Osteoblast (primary cell): ENCODE data around the gene TNS4. TPM values are rescaled to one million over a fixed set of nuclear protein-coding genes. Genes with fewer than 3 reads are reported as not detected.

Source experiments
- DNase-seq: peaks from one replicate; pipeline ENCODE4 v3.0.0; 2011; ENCODE audit warnings: low spot score, mixed read lengths; ENCODE audit not compliant: insufficient read length; ENCODE audit errors: missing footprints
- H2AFZ ChIP-seq: 2 replicates; pipeline ENCODE4 v1.6.0; 2011; ENCODE audit warnings: mild to moderate bottlenecking, low read length
- H3K27ac ChIP-seq: 2 replicates; pipeline ENCODE4 v1.5.1; 2011; ENCODE audit warnings: mild to moderate bottlenecking, low read depth, low read length, moderate library complexity
- H3K27me3 ChIP-seq: 2 replicates; pipeline ENCODE4 v1.6.0; 2012; ENCODE audit warnings: mild to moderate bottlenecking, control low read depth, inconsistent platforms, low read length, moderate library complexity; ENCODE audit not compliant: insufficient read depth
- H3K36me3 ChIP-seq: 2 replicates; pipeline ENCODE4 v1.5.1; 2011; ENCODE audit warnings: mild to moderate bottlenecking, low read length, control low read depth, moderate library complexity; ENCODE audit not compliant: insufficient read depth
- H3K4me1 ChIP-seq: 2 replicates; pipeline ENCODE4 v1.5.1; 2011; ENCODE audit warnings: mild to moderate bottlenecking, low read length, control low read depth, moderate library complexity; ENCODE audit not compliant: insufficient read depth
- H3K4me2 ChIP-seq: 2 replicates; pipeline ENCODE4 v1.6.0; 2011; ENCODE audit warnings: mild to moderate bottlenecking, low read length; ENCODE audit not compliant: insufficient read depth
- H3K4me3 ChIP-seq: fragments of 200-600 bp; sonication (generic); 3 replicates; pipeline ENCODE4 v1.5.1; 2012; ENCODE audit warnings: mild to moderate bottlenecking, low read length, inconsistent platforms; ENCODE audit not compliant: insufficient read depth
- H3K79me2 ChIP-seq: 2 replicates; pipeline ENCODE4 v1.6.0; 2012; ENCODE audit warnings: mild to moderate bottlenecking, low read length, control low read depth, inconsistent platforms; ENCODE audit not compliant: insufficient read depth
- H3K9me3 ChIP-seq: 2 replicates; pipeline ENCODE4 v1.5.1; 2011; ENCODE audit warnings: low read depth, low read length, control low read depth
- H4K20me1 ChIP-seq: 2 replicates; pipeline ENCODE4 v1.6.0; 2012; ENCODE audit warnings: mild to moderate bottlenecking, low read length, control low read depth; ENCODE audit not compliant: insufficient read depth
- total RNA-seq: library from RNA; depleted of rRNA; stranded (reverse); fragments of >200 nt; gene quantifications from 2 replicates; pipeline ENCODE4 v1.2.3, GENCODE V29; 2012
- TF ChIP-seq, protein P1 (sequence below): IDR thresholded peaks from 2 replicates; pipeline ENCODE4 v1.5.1; 2011; ENCODE audit warnings: mild to moderate bottlenecking, low read depth, low read length, moderate library complexity; ENCODE audit errors: extremely low read depth

The TNS4 gene
- total RNA-seq, 1 donor = under 0.01 TPM

DNA sequence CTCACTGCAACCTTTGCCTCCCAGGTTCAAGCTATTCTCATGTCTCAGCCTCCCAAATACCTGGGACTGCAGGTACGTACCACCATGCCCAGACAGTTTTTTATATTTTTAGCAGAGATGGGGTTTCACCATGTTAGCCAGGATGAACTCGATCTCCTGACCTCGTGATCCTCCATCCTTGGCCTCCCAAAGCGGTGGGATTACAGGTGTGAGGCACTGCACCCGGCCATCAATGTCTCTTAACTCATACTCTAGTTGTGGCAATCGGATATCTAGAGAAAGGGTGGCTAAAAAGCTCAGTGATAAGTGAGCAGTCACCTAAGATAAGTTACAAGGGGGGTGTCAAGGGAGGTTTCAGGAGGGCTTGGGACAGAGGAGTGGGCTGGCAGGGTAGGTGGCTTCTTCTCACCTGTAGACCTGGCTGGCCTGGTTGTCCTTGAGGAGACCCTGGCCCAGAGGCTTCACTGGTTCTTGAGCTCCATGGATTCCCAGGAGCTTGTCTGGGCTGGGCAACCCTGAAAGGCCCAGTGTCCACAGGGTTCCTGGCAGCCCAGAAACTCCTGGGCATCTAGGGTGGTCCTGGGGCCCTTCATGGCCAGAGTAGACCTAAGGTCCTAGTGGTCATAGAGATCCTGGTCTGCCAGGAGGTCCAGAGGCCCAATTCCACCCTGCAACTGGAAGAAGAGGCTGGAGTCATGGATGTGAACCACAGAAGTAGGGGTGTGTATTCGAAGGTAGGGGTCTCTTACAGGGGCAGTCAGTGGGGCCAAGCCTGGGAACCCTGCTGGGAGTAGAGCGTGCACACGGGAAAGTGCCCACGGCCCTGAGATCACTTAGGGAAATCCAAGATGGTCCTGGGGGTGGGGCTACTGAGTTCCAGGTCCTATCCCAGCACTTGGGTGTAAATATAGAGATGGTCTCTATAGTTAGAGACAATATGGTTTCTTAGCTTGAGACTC lies 70.9 kb downstream of the TNS4 start:
- Histone ChIP-seq H2AFZ (no peak overlapping the region), H3K4me2 (no peak overlapping the region), H3K79me2 (no peaks in the 10 kb centered on the region), H3K4me3 (no peak overlapping the region), H3K27ac (no peak overlapping the region), H3K36me3 (no peaks in the 10 kb centered on the region), H3K4me1 (peaks cover 9% of the 10 kb centered on the region), H4K20me1 (no peaks in the 10 kb centered on the region), H3K9me3 (no peaks in the 10 kb centered on the region), H3K27me3 (no peaks in the 10 kb centered on the region)
- no peak for DNase-seq
- TF ChIP-seq, protein P1, sequence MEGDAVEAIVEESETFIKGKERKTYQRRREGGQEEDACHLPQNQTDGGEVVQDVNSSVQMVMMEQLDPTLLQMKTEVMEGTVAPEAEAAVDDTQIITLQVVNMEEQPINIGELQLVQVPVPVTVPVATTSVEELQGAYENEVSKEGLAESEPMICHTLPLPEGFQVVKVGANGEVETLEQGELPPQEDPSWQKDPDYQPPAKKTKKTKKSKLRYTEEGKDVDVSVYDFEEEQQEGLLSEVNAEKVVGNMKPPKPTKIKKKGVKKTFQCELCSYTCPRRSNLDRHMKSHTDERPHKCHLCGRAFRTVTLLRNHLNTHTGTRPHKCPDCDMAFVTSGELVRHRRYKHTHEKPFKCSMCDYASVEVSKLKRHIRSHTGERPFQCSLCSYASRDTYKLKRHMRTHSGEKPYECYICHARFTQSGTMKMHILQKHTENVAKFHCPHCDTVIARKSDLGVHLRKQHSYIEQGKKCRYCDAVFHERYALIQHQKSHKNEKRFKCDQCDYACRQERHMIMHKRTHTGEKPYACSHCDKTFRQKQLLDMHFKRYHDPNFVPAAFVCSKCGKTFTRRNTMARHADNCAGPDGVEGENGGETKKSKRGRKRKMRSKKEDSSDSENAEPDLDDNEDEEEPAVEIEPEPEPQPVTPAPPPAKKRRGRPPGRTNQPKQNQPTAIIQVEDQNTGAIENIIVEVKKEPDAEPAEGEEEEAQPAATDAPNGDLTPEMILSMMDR = no peak

GRCh38 chr17:40427002-40427491 lies 74.4 kb downstream of the TNS4 start:
- H3K4me1 ChIP-seq = no peaks in the 10 kb centered on the region

More at GRCh38 chr17:40427002-40427491, 74.4 kb downstream of the TNS4 start:
- H3K4me3 ChIP-seq = no peak overlapping the region
- H3K36me3 ChIP-seq = no peaks in the 10 kb centered on the region
- TF ChIP-seq, protein P1 = no peak
- DNase-seq = no peak
- H4K20me1 ChIP-seq = no peaks in the 10 kb centered on the region
- H3K27ac ChIP-seq = no peak overlapping the region
- no peak overlapping the region for H2AFZ ChIP-seq
- no peak overlapping the region for H3K4me2 ChIP-seq
- no peaks in the 10 kb centered on the region for H3K27me3 ChIP-seq
- no peaks in the 10 kb centered on the region for H3K9me3 ChIP-seq
- no peaks in the 10 kb centered on the region for H3K79me2 ChIP-seq

Other genes starting within 250 kb of the TNS4 start
- gene CDC6, start 213.7 kb downstream of the TNS4 start, total RNA-seq = 5.1 and 8.3 TPM in 2 replicates
- gene RARA, start 192.4 kb downstream of the TNS4 start, total RNA-seq = 31.1 and 32.4 TPM in 2 replicates
- 1.8 and 2.7 TPM in 2 replicates for gene GJD3, start 136.9 kb downstream of the TNS4 start, total RNA-seq
- gene TOP2A, start 83.7 kb downstream of the TNS4 start, total RNA-seq = 14.5 and 15.9 TPM in 2 replicates
- 666 and 801 TPM in 2 replicates for gene IGFBP4, start 58.2 kb downstream of the TNS4 start, total RNA-seq
- gene CCR7, start 63.8 kb upstream of the TNS4 start, total RNA-seq = not detected in 2 replicates
- 101 and 107 TPM in 2 replicates for gene SMARCE1, start 146.2 kb upstream of the TNS4 start, total RNA-seq
- under 0.01 TPM in 2 replicates for gene KRT222, start 163.6 kb upstream of the TNS4 start, total RNA-seq
- not detected in 2 replicates for gene KRT24, start 202.1 kb upstream of the TNS4 start, total RNA-seq